HepG2 (cell line): ENCODE data around the gene PITX3. TPM values are rescaled to one million over a fixed set of nuclear protein-coding genes. Genes with fewer than 3 reads are reported as not detected.
A peak's percentile ranks its signal among the peaks of the same experiment; 100 is the strongest.

ENCODE experiments used
- ATAD3A ChIP-seq: sonication (generic); formaldehyde crosslinking; IDR thresholded peaks from 2 replicates; pipeline ENCODE4 v1.4.0; 2020; ENCODE audit warnings: missing genetic modification reagents
- GATAD1 ChIP-seq: IDR thresholded peaks from 2 replicates; pipeline ENCODE4 v1.6.1; 2016; ENCODE audit warnings: missing genetic modification reagents, missing compliant biosample characterization
- HOXA9 ChIP-seq: sonication (generic); formaldehyde crosslinking; IDR thresholded peaks from 2 replicates; pipeline ENCODE4 v1.8.1; 2022; ENCODE audit warnings: missing genetic modification reagents, mild to moderate bottlenecking, moderate library complexity, borderline replicate concordance
- MATR3 ChIP-seq: sonication (generic); formaldehyde crosslinking; IDR thresholded peaks from 2 replicates; pipeline ENCODE4 v1.4.0; 2020; ENCODE audit warnings: missing genetic modification reagents
- MIER2 ChIP-seq: IDR thresholded peaks from 2 replicates; pipeline ENCODE4 v1.6.1; 2016; ENCODE audit warnings: missing biosample characterization, missing genetic modification reagents
- MTF1 ChIP-seq: sonication (generic); formaldehyde crosslinking; IDR thresholded peaks from 2 replicates; pipeline ENCODE4 v1.5.0; 2020; ENCODE audit warnings: missing genetic modification reagents
- MXD4 ChIP-seq: IDR thresholded peaks from 2 replicates; pipeline ENCODE4 v1.6.1; 2016; ENCODE audit warnings: mild to moderate bottlenecking, missing biosample characterization, missing genetic modification reagents
- NR2F1 ChIP-seq, 2 experiments: fragments of 450-650 bp in 1 of 2; formaldehyde crosslinking in 1 of 2; IDR thresholded peaks; 2 replicates each; pipeline versions ENCODE4 v1.5.0 to v1.6.1; 2016 to 2020; ENCODE audit warnings: mild to moderate bottlenecking in 1 of 2, missing compliant biosample characterization in 1 of 2, missing genetic modification reagents in 1 of 2, moderate library complexity in 1 of 2
- NR3C1 ChIP-seq: sonication (generic); formaldehyde crosslinking; IDR thresholded peaks from 2 replicates; pipeline ENCODE4 v1.4.0; 2020; ENCODE audit warnings: missing genetic modification reagents
- REXO4 ChIP-seq: sonication (generic); formaldehyde crosslinking; IDR thresholded peaks from 2 replicates; pipeline ENCODE4 v1.8.0; 2022; ENCODE audit warnings: missing genetic modification reagents, mild to moderate bottlenecking, borderline replicate concordance
- SNAPC2 ChIP-seq: sonication (generic); formaldehyde crosslinking; IDR thresholded peaks from 2 replicates; pipeline ENCODE4 v1.8.1; 2022; ENCODE audit warnings: mild to moderate bottlenecking, missing genetic modification reagents
- ZNF354B ChIP-seq: sonication (generic); formaldehyde crosslinking; IDR thresholded peaks from 2 replicates; pipeline ENCODE4 v1.8.0; 2022; ENCODE audit warnings: mild to moderate bottlenecking, missing genetic modification reagents
- ZNF441 ChIP-seq: sonication (generic); formaldehyde crosslinking; IDR thresholded peaks from 2 replicates; pipeline ENCODE4 v1.7.0; 2021; ENCODE audit warnings: missing genetic modification reagents, borderline replicate concordance
- ZNF543 ChIP-seq: sonication (generic); formaldehyde crosslinking; IDR thresholded peaks from 2 replicates; pipeline ENCODE4 v1.4.0; 2020; ENCODE audit warnings: mild to moderate bottlenecking, missing genetic modification reagents
- ZNF589 ChIP-seq: sonication (generic); formaldehyde crosslinking; conservative IDR thresholded peaks from 2 replicates; pipeline ENCODE4 v1.8.0; 2022; ENCODE audit warnings: mild to moderate bottlenecking, moderate library complexity, missing genetic modification reagents
- ZNF605 ChIP-seq: sonication (generic); formaldehyde crosslinking; IDR thresholded peaks from 2 replicates; pipeline ENCODE4 v1.8.0; 2022; ENCODE audit warnings: mild to moderate bottlenecking, missing genetic modification reagents
- ZNF678 ChIP-seq: sonication (generic); formaldehyde crosslinking; IDR thresholded peaks from 2 replicates; pipeline ENCODE4 v1.4.0; 2020; ENCODE audit warnings: mild to moderate bottlenecking, missing genetic modification reagents
- ZNF790 ChIP-seq: sonication (generic); formaldehyde crosslinking; IDR thresholded peaks from 2 replicates; pipeline ENCODE4 v1.8.0; 2022; ENCODE audit warnings: missing genetic modification reagents, mild to moderate bottlenecking, borderline replicate concordance
- ZSCAN25 ChIP-seq: sonication (generic); formaldehyde crosslinking; IDR thresholded peaks from 2 replicates; pipeline ENCODE4 v1.8.0; 2022; ENCODE audit warnings: mild to moderate bottlenecking, missing genetic modification reagents
- polyA plus RNA-seq, 8 experiments: library from polyadenylated mRNA; depleted of rRNA in 3 of 8; stranded (reverse) in 7 of 8; unstranded in 1 of 8; fragments of >200 nt; fragmentation: Illumina TruSeq in 4 of 8; extraction: Trizol in 4 of 8; gene quantifications; 2 replicates each; pipeline versions ENCODE4 v1.2.1 to v1.2.3, GENCODE V29; 2011 to 2016; ENCODE audit warnings: low read depth in 4 of 8, missing spikeins in 1 of 8, mixed read lengths in 1 of 8; ENCODE audit not compliant: insufficient read depth in 1 of 8
- total RNA-seq, 5 experiments: library from RNA; depleted of rRNA; stranded (reverse); fragments of >200 nt; fragmentation: Illumina TruSeq; extraction: Trizol; gene quantifications; 2 replicates each; pipeline ENCODE4 v1.2.3, GENCODE V29; 2016; ENCODE audit warnings: low read depth in 1 of 5
- TF ChIP-seq, protein P1 (sequence below): IDR thresholded peaks from 2 replicates; pipeline ENCODE4 v1.6.1; 2016; ENCODE audit warnings: low read depth, borderline replicate concordance
- TF ChIP-seq, protein P2 (sequence below), 2 experiments: sonication (generic) in 1 of 2; formaldehyde crosslinking in 1 of 2; IDR thresholded peaks; 2 replicates each; pipeline versions ENCODE4 v1.5.1 to v1.6.1; 2011 to 2020; ENCODE audit warnings: borderline replicate concordance in 1 of 2, low read depth in 1 of 2, low read length in 1 of 2, mild to moderate bottlenecking in 1 of 2, missing genetic modification reagents in 1 of 2, moderate library complexity in 1 of 2
- TF ChIP-seq, protein P3 (sequence below): sonication (generic); formaldehyde crosslinking; IDR thresholded peaks from 2 replicates; pipeline ENCODE4 v1.4.0; 2020; ENCODE audit warnings: missing genetic modification reagents
- TF ChIP-seq, protein P4 (sequence below): sonication (generic); formaldehyde crosslinking; IDR thresholded peaks from 2 replicates; pipeline ENCODE4 v1.4.0; 2020; ENCODE audit warnings: mild to moderate bottlenecking, missing genetic modification reagents
- TF ChIP-seq, protein P5 (sequence below): sonication (generic); formaldehyde crosslinking; IDR thresholded peaks from 2 replicates; pipeline ENCODE4 v1.4.0; 2020; ENCODE audit warnings: missing genetic modification reagents, borderline replicate concordance

The PITX3 gene
- total and polyA plus RNA-seq, 2 of the 13 experiments (the other 11 are each of a cell fraction or from before 2014, with no cell fraction given): not detected

- TF ChIP-seq ZNF790 (CRISPR knock-in tag) (0 out of 2 replicates have a peak, but pooled peaks have one; percentile 47), NR3C1 (CRISPR knock-in tag) (no peak), ZNF605 (peak; percentile 31; the same call in 1 of the 2 replicates), ZSCAN25 (no peak), MTF1 (CRISPR knock-in tag) (no peak), ZNF589 (CRISPR knock-in tag) (no peak), MIER2 (CRISPR knock-in tag) (no peak), GATAD1 (peak; percentile 35; the same call in 1 of the 2 replicates), HOXA9 (CRISPR knock-in tag) (no peak), NR2F1 (CRISPR knock-in tag; IDR thresholded peaks at IDR 0.05) (no peak), MXD4 (CRISPR knock-in tag) (peak; percentile 37; the same call in 1 of the 2 replicates), ZNF678 (CRISPR knock-in tag) (no peak), ZNF441 (CRISPR knock-in tag) (no peak), ATAD3A (CRISPR knock-in tag) (no peak), REXO4 (CRISPR knock-in tag) (no peak), SNAPC2 (CRISPR knock-in tag) (no peak), MATR3 (CRISPR knock-in tag) (no peak), ZNF354B (no peak), ZNF543 (CRISPR knock-in tag) (no peak)
- TF ChIP-seq, protein P1, sequence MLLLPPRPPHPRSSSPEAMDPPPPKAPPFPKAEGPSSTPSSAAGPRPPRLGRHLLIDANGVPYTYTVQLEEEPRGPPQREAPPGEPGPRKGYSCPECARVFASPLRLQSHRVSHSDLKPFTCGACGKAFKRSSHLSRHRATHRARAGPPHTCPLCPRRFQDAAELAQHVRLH: peak; percentile 44; the same call in 1 of the 2 replicates
- TF ChIP-seq, protein P2, sequence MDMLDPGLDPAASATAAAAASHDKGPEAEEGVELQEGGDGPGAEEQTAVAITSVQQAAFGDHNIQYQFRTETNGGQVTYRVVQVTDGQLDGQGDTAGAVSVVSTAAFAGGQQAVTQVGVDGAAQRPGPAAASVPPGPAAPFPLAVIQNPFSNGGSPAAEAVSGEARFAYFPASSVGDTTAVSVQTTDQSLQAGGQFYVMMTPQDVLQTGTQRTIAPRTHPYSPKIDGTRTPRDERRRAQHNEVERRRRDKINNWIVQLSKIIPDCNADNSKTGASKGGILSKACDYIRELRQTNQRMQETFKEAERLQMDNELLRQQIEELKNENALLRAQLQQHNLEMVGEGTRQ (IDR thresholded peaks at IDR 0.05; ENCODE audit: low read depth, low read length): no peak
- TF ChIP-seq, protein P2 (CRISPR knock-in tag; IDR thresholded peaks at IDR 0.05; ENCODE audit: borderline replicate concordance): no peak
- TF ChIP-seq, protein P3, sequence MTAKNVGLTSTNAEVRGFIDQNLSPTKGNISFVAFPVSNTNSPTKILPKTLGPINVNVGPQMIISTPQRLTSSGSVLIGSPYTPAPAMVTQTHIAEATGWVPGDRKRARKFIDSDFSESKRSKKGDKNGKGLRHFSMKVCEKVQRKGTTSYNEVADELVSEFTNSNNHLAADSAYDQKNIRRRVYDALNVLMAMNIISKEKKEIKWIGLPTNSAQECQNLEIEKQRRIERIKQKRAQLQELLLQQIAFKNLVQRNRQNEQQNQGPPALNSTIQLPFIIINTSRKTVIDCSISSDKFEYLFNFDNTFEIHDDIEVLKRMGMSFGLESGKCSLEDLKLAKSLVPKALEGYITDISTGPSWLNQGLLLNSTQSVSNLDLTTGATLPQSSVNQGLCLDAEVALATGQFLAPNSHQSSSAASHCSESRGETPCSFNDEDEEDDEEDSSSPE (CRISPR knock-in tag): peak; percentile 25; the same call in 1 of the 2 replicates
- TF ChIP-seq, protein P4, sequence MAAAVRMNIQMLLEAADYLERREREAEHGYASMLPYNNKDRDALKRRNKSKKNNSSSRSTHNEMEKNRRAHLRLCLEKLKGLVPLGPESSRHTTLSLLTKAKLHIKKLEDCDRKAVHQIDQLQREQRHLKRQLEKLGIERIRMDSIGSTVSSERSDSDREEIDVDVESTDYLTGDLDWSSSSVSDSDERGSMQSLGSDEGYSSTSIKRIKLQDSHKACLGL: no peak
- TF ChIP-seq, protein P5, sequence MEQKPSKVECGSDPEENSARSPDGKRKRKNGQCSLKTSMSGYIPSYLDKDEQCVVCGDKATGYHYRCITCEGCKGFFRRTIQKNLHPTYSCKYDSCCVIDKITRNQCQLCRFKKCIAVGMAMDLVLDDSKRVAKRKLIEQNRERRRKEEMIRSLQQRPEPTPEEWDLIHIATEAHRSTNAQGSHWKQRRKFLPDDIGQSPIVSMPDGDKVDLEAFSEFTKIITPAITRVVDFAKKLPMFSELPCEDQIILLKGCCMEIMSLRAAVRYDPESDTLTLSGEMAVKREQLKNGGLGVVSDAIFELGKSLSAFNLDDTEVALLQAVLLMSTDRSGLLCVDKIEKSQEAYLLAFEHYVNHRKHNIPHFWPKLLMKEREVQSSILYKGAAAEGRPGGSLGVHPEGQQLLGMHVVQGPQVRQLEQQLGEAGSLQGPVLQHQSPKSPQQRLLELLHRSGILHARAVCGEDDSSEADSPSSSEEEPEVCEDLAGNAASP (CRISPR knock-in tag): 0 out of 2 replicates have a peak, but pooled peaks have one; percentile 14
Observed at GRCh38 chr10:102229810-102230263, 11.5 kb downstream of the PITX3 start (continued).
